H54 (cell line): Measurements from ENCODE around the gene TNXB.
"Not testable (repeated sequence)": the region's sequence is repeated elsewhere in the genome, so short reads cannot be mapped to it uniquely, and the experiment has no call there.

Source experiments
- DNase-seq: peaks from one replicate; pipeline ENCODE4 v3.0.0; 2011; ENCODE audit warnings: low spot score, mixed read lengths; ENCODE audit not compliant: insufficient read length
- FAIRE-seq: peaks from 3 replicates; lab custom pipeline; 2011; peaks lifted over from hg19 to GRCh38; lab: Jason Lieb, UNC

Gene TNXB

GRCh38 chr6:32013738-32014137 lies 95.4 kb downstream of the TNXB start:
- DNase-seq, FAIRE-seq: not testable (repeated sequence)

DNA sequence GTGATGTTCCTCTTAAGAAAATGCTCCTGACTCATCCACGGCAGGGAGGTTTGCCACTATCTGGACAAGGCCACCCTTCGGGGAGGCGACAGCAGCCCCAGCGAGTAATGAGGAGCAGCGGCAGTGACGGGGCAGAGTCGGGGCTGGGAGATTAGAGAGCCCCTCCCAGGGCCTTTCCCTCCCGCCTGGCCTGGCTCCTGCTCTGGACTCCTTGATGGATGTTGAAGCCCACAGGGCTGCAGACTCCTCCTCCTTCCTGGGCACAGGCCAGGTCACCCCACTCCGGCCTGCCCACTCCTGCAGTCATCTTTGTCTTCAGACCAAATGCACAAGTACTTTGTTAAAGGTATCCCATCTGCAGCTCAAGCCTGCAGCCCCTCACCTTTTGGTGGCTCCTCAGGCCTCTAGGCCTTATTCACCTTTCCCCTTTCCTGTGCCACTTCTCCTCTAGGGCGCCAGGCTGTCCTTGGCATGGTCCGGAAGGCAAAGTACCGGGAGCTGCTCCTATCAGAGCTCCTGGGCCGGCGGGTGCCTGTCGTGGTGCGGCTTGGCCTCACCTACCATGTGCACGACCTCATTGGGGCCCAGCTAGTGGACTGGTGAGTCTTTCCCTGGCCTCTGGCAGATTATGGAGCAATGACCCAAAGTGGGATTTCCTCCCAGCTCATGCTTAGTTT lies 96.1 kb downstream of the TNXB start:
- not testable (repeated sequence) for DNase-seq, FAIRE-seq

DNA sequence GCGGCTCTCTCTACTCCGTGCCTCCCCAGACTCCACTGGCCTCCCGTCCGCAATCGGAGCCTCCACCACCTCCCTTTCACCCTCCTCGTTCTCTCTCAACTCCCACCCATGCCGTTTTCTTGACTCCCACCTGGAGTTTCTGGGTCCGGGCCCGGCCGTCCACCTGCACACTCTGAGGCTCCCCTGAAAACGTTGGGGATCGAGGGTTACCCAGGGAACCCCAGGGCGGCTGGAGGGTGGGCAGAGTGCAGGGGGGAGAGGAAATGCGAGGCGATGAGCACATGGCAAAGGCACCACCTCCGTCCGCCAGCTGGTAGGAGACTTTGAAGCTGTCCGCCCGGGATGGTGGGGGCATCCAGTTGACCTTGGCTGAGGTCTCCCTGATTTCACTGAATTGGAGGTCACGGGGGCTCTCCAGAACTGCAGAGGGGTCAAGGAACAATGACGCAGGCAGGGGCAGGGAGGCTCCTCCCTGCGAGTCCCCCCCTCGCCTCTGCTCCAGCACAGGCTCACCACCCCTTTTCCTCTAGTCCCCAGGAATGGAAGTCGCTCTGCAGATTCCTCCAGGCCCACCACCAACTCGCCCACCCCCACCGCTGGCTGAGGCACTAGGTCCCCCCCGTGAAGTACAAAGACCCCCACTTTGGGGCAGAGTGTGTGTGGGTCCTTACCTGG lies 98.1 kb downstream of the TNXB start:
- DNase-seq, FAIRE-seq: not testable (repeated sequence)

DNA sequence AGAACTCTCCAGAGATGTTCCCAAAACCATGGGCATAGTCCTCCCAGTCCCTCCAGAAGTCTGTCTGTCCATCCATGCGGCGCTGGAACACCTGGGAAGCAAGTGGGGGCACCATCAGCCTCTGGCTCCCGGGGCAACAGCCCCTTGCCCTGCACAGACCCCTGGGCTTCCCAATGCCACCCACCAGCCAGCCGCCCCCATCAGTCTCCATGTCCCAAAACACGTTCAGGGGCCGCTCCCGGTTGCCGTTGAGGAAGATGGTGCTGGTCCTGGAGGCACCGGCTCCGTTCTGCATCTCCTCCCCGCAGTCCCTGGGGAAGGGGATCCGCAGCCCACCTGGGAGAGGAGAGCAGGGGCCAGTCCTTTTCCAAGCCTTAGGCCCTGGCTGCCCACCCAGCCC lies 99.6 kb downstream of the TNXB start:
- DNase-seq, FAIRE-seq: not testable (repeated sequence)

GRCh38 chr6:32008616-32009015 lies 100.5 kb downstream of the TNXB start:
- not testable (repeated sequence) for FAIRE-seq, DNase-seq

- not testable (repeated sequence) for FAIRE-seq, DNase-seq
Measured at GRCh38 chr6:32008037-32008436, 101.1 kb downstream of the TNXB start.

GRCh38 chr6:32007086-32007485 lies 102.1 kb downstream of the TNXB start:
- not testable (repeated sequence) for DNase-seq, FAIRE-seq

- FAIRE-seq, DNase-seq: not testable (repeated sequence)
Measured at GRCh38 chr6:32005991-32006529, 103.1 kb downstream of the TNXB start.

DNA sequence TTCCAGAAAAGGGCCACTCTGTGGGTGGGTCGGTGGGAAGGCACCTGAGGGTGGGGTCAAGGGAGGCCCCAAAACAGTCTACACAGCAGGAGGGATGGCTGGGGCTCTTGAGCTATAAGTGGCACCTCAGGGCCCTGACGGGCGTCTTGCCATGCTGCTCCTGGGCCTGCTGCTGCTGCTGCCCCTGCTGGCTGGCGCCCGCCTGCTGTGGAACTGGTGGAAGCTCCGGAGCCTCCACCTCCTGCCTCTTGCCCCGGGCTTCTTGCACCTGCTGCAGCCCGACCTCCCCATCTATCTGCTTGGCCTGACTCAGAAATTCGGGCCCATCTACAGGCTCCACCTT lies 103.6 kb downstream of the TNXB start:
- not testable (repeated sequence) for FAIRE-seq

DNA sequence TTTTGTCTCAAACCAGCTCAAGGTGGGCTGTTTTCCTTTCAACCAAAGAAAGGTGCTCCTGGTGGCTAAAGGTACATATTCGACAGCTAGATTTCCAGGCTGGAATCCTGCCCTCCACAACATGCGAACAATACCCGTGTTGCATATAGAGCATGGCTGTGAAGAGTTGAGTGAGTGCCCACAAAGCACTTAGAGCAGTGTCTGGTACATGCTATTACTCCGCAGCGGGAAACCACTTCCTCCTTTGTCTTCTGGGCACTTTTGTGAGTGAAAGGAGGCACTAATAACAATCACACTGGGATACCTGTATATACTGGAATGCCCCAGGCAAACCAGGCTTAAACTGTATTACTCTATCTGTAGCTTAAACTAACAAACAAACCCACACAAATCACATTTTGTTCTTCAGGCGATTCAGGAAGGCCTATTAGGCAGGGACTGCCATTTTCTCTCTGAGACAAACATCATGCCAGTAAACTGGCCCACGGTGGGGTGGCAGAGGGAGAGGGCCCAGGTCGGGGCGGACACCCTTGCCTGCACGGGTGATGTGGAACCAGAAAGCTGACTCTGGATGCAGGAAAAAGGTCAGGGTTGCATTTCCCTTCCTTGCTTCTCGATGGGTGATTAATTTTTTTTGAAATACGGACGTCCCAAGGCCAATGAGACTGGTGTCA lies 104.1 kb downstream of the TNXB start:
- not testable (repeated sequence) for FAIRE-seq, DNase-seq

More for the DNA sequence above, 103.6 kb downstream of the TNXB start:
- not testable (repeated sequence) for DNase-seq

- not testable (repeated sequence) for FAIRE-seq, DNase-seq
Measured at GRCh38 chr6:32004393-32004792, 104.7 kb downstream of the TNXB start.

GRCh38 chr6:32003301-32003700 lies 105.8 kb downstream of the TNXB start:
- not testable (repeated sequence) for FAIRE-seq

GRCh38 chr6:32002546-32003268 lies 106.4 kb downstream of the TNXB start:
- not testable (repeated sequence) for FAIRE-seq, DNase-seq

More at GRCh38 chr6:32003301-32003700, 105.8 kb downstream of the TNXB start:
- not testable (repeated sequence) for DNase-seq

DNA sequence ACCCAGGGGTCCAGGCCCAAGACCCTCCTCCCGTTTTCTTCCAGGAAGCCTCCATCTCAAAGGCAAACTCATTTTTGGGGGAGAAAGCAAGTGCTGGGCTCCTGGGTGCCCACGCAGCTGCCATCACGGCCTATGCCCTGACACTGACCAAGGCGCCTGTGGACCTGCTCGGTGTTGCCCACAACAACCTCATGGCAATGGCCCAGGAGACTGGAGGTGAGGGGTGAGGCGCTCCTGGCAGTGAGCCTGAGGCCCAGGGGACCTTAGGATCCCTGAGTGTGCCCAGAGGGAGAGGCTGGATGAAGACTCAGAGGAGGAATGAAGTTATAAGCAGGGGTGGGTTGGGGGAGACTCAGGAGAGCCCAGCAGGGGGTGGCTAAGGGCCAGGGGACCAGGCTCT lies 112.8 kb downstream of the TNXB start:
- FAIRE-seq = not testable (repeated sequence)

DNA sequence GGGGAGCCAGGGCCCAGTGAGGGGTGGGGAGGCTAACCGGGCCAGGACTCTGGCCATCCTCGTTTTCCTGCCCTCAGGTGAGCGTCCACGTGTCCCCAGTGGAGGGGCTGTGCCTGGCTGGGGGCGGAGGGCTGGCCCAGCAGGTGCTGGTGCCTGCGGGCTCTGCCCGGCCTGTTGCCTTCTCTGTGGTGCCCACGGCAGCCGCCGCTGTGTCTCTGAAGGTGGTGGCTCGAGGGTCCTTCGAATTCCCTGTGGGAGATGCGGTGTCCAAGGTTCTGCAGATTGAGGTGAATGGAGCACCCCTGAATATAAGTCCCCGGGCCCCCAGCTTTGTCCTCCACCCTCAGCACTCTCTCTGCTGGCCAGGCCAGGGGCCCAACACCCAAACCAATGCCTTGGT lies 114.7 kb downstream of the TNXB start:
- FAIRE-seq = not testable (repeated sequence)

More for the DNA sequence above, 112.8 kb downstream of the TNXB start:
- not testable (repeated sequence) for DNase-seq

More for the DNA sequence above, 114.7 kb downstream of the TNXB start:
- not testable (repeated sequence) for DNase-seq
